Loucy (cell line): ENCODE data around the gene GAK.

ENCODE experiments used
- H2AFZ ChIP-seq: fragments of 200-600 bp; sonication (generic); 2 replicates; pipeline ENCODE4 v1.6.0; 2016; ENCODE audit warnings: antibody characterized with exemption, mild to moderate bottlenecking, low read length, moderate library complexity
- H3F3A ChIP-seq: fragments of 200-600 bp; 2 replicates; pipeline ENCODE4 v1.6.0; 2016; ENCODE audit warnings: antibody characterized with exemption, low read depth, mild to moderate bottlenecking
- H3K27me3 ChIP-seq: fragments of 200-600 bp; sonication (generic); 2 replicates; pipeline ENCODE4 v1.6.1; 2014; ENCODE audit warnings: low read length, mild to moderate bottlenecking; ENCODE audit not compliant: insufficient read depth, poor library complexity, severe bottlenecking
- H3K36me3 ChIP-seq: fragments of 200-600 bp; sonication (generic); 2 replicates; pipeline ENCODE4 v1.6.1; 2016; ENCODE audit warnings: low read length; ENCODE audit not compliant: insufficient read depth
- H3K4me1 ChIP-seq: fragments of 200-600 bp; sonication (generic); 2 replicates; pipeline ENCODE4 v1.5.1; 2014; ENCODE audit warnings: low read length, mild to moderate bottlenecking; ENCODE audit not compliant: insufficient read depth, poor library complexity, severe bottlenecking
- H3K4me2 ChIP-seq: fragments of 200-600 bp; sonication (generic); 2 replicates; pipeline ENCODE4 v1.6.0; 2014; ENCODE audit warnings: antibody characterized with exemption, low read length, low read depth, mild to moderate bottlenecking; ENCODE audit not compliant: poor library complexity, severe bottlenecking
- H3K4me3 ChIP-seq: fragments of 200-600 bp; sonication (generic); 2 replicates; pipeline ENCODE4 v1.5.1; 2014; ENCODE audit warnings: low read length, mild to moderate bottlenecking, mixed read lengths; ENCODE audit not compliant: poor library complexity, severe bottlenecking
- H3K79me2 ChIP-seq: fragments of 200-600 bp; sonication (generic); 2 replicates; pipeline ENCODE4 v1.6.1; 2014; ENCODE audit warnings: low read length; ENCODE audit not compliant: insufficient read depth
- H3K9ac ChIP-seq: fragments of 200-600 bp; sonication (generic); 2 replicates; pipeline ENCODE4 v1.6.0; 2014; ENCODE audit warnings: mild to moderate bottlenecking, low read depth, low read length, moderate library complexity; ENCODE audit not compliant: poor library complexity, severe bottlenecking
- H3K9me2 ChIP-seq: fragments of 200-600 bp; sonication (generic); replicated peaks from 2 replicates; pipeline ENCODE4 v1.6.1; 2016; ENCODE audit warnings: low read depth, low read length, mixed read lengths
- H3K9me3 ChIP-seq: fragments of 200-600 bp; sonication (generic); 2 replicates; pipeline ENCODE4 v1.6.1; 2014; ENCODE audit warnings: mild to moderate bottlenecking, antibody characterized with exemption, low read length, low read depth; ENCODE audit not compliant: insufficient read depth
- H4K20me1 ChIP-seq: fragments of 200-600 bp; sonication (generic); 2 replicates; pipeline ENCODE4 v1.6.0; 2014; ENCODE audit warnings: antibody characterized with exemption, low read length, mild to moderate bottlenecking; ENCODE audit not compliant: insufficient read depth, poor library complexity, severe bottlenecking
- EZH2phosphoT487 ChIP-seq: fragments of 200-600 bp; IDR thresholded peaks from 2 replicates; pipeline ENCODE4 v1.6.1; 2018; ENCODE audit warnings: antibody characterized with exemption, mild to moderate bottlenecking, moderate library complexity, borderline replicate concordance
- TF ChIP-seq, protein P1 (sequence below): fragments of 200-600 bp; sonication (generic); conservative IDR thresholded peaks from 2 replicates; pipeline ENCODE4 v1.5.1; 2014; ENCODE audit warnings: mild to moderate bottlenecking, antibody characterized with exemption, low read length

The GAK gene

DNA sequence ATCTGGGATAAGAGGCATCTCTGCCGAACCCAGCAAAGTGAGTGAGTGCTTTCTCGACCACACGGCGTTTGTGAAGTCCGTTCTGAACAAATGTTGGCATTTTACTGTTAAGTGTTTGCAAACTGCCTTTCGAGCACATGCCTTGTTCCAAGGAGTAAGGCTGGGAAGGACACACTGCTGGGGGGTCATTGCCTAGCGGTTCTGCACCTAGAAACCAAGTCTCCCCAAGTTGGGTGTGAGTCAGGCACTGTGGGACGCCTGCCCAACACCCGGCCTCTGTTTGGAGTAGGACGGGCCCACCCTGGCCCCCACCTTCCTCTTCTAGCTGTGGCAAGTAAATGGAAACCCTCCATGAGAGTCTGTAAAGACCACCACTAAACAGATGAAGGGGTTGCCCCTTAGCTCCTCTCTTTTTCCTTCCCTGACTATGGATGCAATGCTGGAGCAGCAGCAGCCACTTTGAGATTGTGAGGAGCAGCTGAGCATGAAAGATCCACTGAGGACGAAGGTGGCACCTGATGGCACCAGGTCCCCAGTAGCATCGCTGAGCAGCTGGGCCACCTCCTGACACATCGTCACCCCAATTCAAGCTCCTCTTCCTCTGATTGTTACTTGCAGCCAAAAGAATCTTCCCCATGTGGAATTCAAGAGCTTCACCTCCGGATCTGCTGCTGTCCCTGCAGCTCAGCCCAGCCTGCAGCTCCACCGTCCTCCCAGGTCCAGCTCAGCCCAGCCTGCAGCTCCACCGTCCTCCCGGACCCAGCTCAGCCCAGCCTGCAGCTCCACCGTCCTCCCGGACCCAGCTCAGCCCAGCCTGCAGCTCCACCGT, 112.5 kb downstream of the GAK start:
- Histone ChIP-seq H3K36me3 (no peaks in the 10 kb centered on the region), H3K4me2 (no peak overlapping the region), H3K9me2 (no peaks in the 10 kb centered on the region), H3K4me1 (no peaks in the 10 kb centered on the region), H3K79me2 (no peaks in the 10 kb centered on the region), H3K9me3 (no peaks in the 10 kb centered on the region; the same call in 1 of the 2 replicates), H3K27me3 (no peaks in the 10 kb centered on the region), H3F3A (no peaks in the 10 kb centered on the region), H3K4me3 (no peak overlapping the region), H3K9ac (no peak overlapping the region), H2AFZ (no peak overlapping the region), H4K20me1 (no peaks in the 10 kb centered on the region)
- no peak for TF ChIP-seq EZH2phosphoT487
- TF ChIP-seq, protein P1, sequence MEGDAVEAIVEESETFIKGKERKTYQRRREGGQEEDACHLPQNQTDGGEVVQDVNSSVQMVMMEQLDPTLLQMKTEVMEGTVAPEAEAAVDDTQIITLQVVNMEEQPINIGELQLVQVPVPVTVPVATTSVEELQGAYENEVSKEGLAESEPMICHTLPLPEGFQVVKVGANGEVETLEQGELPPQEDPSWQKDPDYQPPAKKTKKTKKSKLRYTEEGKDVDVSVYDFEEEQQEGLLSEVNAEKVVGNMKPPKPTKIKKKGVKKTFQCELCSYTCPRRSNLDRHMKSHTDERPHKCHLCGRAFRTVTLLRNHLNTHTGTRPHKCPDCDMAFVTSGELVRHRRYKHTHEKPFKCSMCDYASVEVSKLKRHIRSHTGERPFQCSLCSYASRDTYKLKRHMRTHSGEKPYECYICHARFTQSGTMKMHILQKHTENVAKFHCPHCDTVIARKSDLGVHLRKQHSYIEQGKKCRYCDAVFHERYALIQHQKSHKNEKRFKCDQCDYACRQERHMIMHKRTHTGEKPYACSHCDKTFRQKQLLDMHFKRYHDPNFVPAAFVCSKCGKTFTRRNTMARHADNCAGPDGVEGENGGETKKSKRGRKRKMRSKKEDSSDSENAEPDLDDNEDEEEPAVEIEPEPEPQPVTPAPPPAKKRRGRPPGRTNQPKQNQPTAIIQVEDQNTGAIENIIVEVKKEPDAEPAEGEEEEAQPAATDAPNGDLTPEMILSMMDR = no peak

DNA sequence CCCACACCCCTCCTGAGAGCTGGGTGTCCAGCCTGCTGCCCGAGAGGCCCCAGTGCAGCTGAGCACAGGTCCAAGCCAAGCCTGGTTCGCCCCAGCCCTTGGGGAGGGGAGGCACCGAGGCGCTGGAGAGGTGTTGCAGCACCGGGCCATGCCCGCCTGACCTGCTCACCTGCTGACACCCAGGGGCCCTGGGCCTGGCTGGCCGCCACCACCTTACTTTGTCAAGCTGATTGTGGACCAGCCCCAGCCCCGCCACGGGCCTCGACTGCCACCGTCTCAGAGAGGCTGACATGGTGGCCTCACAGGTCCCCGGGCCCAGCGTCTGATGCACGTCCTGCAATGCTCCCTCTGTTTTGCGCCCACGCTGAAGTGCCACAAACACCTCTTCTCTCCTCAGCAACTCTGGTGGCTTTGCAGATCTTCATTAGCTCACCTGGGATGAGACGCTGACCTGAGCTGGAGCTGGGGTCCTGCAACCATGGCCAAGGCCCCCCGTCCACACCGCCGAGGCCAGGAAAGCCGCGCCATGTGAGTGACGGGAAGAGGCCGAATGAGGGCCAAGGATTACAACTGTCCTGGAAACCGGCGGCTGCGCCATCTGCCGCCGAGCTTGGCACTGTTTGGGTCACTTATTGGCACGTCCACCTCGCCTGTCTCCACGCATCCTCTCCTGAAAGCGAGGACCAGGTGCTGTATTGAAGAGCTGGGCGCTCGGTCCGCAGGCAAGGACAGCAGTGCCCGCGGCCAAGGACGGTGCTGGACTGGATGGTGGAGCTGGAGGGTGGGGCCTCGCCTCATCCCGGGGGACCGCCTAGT, 113.8 kb downstream of the GAK start:
- no peaks in the 10 kb centered on the region for H3K36me3 ChIP-seq
- no peak overlapping the region for H2AFZ ChIP-seq
- no peaks in the 10 kb centered on the region for H3K4me1 ChIP-seq
- TF ChIP-seq, protein P1 = no peak
- no peak for TF ChIP-seq EZH2phosphoT487
- no peaks in the 10 kb centered on the region for H3K79me2 ChIP-seq
- no peak overlapping the region for H3K4me3 ChIP-seq
- H3K9me3 ChIP-seq = no peaks in the 10 kb centered on the region; the same call in 1 of the 2 replicates
- no peaks in the 10 kb centered on the region for H3F3A ChIP-seq
- H3K9me2 ChIP-seq = no peaks in the 10 kb centered on the region
- no peaks in the 10 kb centered on the region for H4K20me1 ChIP-seq
- H3K9ac ChIP-seq = no peak overlapping the region
- H3K4me2 ChIP-seq = no peak overlapping the region
- no peaks in the 10 kb centered on the region for H3K27me3 ChIP-seq

DNA sequence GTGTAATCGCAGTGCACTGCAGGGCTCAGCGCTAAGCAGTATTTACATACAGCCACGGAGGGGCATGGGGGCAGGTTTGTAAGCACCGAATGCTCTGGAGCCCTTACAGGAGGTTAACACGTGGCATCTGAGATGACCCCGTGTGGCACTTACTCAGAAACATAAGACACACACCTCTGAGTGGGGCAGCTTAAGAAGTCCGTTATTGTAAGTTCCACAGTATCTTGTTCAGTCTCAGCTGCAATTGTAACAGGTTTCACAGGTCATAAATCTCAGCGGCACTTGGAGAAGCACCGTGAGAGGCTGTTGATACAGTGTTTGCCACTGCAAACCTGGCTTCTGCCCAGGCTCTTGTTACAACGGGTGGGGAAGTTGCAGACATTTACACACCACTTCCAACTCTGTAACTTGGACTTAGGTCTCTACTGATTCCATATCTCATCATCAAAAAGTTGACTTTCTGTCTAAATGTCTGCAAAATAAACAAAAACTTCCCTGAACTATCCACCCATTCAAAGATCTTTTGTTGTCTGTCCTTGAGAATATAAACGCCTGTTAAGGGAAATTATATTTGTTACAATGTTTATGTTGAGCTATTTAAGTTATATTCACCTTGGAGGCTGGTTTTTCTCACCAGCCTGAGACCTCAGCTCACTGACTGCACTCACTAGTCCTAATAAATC, 116.5 kb downstream of the GAK start:
- H3K79me2 ChIP-seq = no peaks in the 10 kb centered on the region
- H3K9me3 ChIP-seq = no peaks in the 10 kb centered on the region; the same call in 1 of the 2 replicates
- no peaks in the 10 kb centered on the region for H3K4me1 ChIP-seq
- no peaks in the 10 kb centered on the region for H3K27me3 ChIP-seq
- H3K4me3 ChIP-seq = no peak overlapping the region
- H3K36me3 ChIP-seq = no peaks in the 10 kb centered on the region
- no peaks in the 10 kb centered on the region for H3K9me2 ChIP-seq
- H3K9ac ChIP-seq = no peak overlapping the region
- no peaks in the 10 kb centered on the region for H3F3A ChIP-seq
- no peaks in the 10 kb centered on the region for H4K20me1 ChIP-seq
- H2AFZ ChIP-seq = no peak overlapping the region
- H3K4me2 ChIP-seq = no peak overlapping the region
- no peak for TF ChIP-seq EZH2phosphoT487
- TF ChIP-seq, protein P1 = no peak
